MM.1S (cell line): ENCODE measurements around the gene LMAN2L.

Experiments
- DNase-seq: peaks from one replicate; pipeline ENCODE4 v3.0.0-alpha.2; 2015
- H2AFZ ChIP-seq: fragments of 300-600 bp; sonication (generic); 2 replicates; pipeline ENCODE4 v1.6.0; 2016; ENCODE audit warnings: antibody characterized with exemption, low read length
- H3F3A ChIP-seq: fragments of 300-600 bp; sonication (generic); 2 replicates; pipeline ENCODE4 v1.6.1; 2016; ENCODE audit warnings: mild to moderate bottlenecking, antibody characterized with exemption, low read length, moderate library complexity, mixed read lengths; ENCODE audit not compliant: insufficient read depth
- H3K27ac ChIP-seq: fragments of 300-600 bp; sonication (generic); 2 replicates; pipeline ENCODE4 v1.5.1; 2016; ENCODE audit warnings: mild to moderate bottlenecking, low read length
- H3K27me3 ChIP-seq: fragments of 300-600 bp; sonication (generic); replicated peaks from 2 replicates; pipeline ENCODE4 v1.6.0; 2016; ENCODE audit warnings: low read length; ENCODE audit not compliant: insufficient read depth
- H3K36me3 ChIP-seq: fragments of 300-600 bp; sonication (generic); replicated peaks from 2 replicates; pipeline ENCODE4 v1.6.1; 2016; ENCODE audit warnings: mild to moderate bottlenecking, low read length, mixed read lengths; ENCODE audit not compliant: insufficient read depth
- H3K4me1 ChIP-seq: fragments of 300-600 bp; sonication (generic); 2 replicates; pipeline ENCODE4 v1.6.1; 2016; ENCODE audit warnings: low read length, mixed read lengths
- H3K4me2 ChIP-seq: fragments of 300-600 bp; sonication (generic); 2 replicates; pipeline ENCODE4 v1.6.0; 2016; ENCODE audit warnings: low read depth, low read length
- H3K4me3 ChIP-seq: fragments of 300-600 bp; sonication (generic); 2 replicates; pipeline ENCODE4 v1.5.1; 2016; ENCODE audit warnings: low read length, mixed read lengths
- H3K79me2 ChIP-seq: fragments of 300-600 bp; sonication (generic); 2 replicates; pipeline ENCODE4 v1.6.1; 2016; ENCODE audit warnings: mixed run types, low read length, mixed read lengths
- H3K9ac ChIP-seq: fragments of 300-600 bp; sonication (generic); 2 replicates; pipeline ENCODE4 v1.6.1; 2016; ENCODE audit warnings: low read length, mixed read lengths
- H3K9me2 ChIP-seq: fragments of 300-600 bp; sonication (generic); replicated peaks from 2 replicates; pipeline ENCODE4 v1.6.1; 2016; ENCODE audit warnings: mild to moderate bottlenecking, low read length, mixed read lengths; ENCODE audit not compliant: insufficient read depth
- H3K9me3 ChIP-seq: fragments of 300-600 bp; sonication (generic); replicated peaks from 2 replicates; pipeline ENCODE4 v1.6.1; 2016; ENCODE audit warnings: mild to moderate bottlenecking, low read length, mixed read lengths; ENCODE audit not compliant: insufficient read depth
- H4K20me1 ChIP-seq: fragments of 300-600 bp; sonication (generic); 2 replicates; pipeline ENCODE4 v1.6.1; 2016; ENCODE audit warnings: mild to moderate bottlenecking, low read length, moderate library complexity, mixed read lengths; ENCODE audit not compliant: insufficient read depth
- EZH2 ChIP-seq: fragments of 300-600 bp; sonication (generic); optimal IDR thresholded peaks from 2 replicates; pipeline ENCODE3; 2017; ENCODE audit warnings: low read depth, mild to moderate bottlenecking, antibody characterized with exemption, low read length, mixed read lengths
- EZH2phosphoT487 ChIP-seq: fragments of 300-600 bp; sonication (generic); IDR thresholded peaks from 2 replicates; pipeline ENCODE4 v1.6.1; 2018; ENCODE audit warnings: antibody characterized with exemption, low read length
- TF ChIP-seq, protein P1 (sequence below): fragments of 300-600 bp; sonication (generic); IDR thresholded peaks from 2 replicates; pipeline ENCODE4 v1.5.1; 2016; ENCODE audit warnings: antibody characterized with exemption, low read length, mixed read lengths

Gene LMAN2L

DNA sequence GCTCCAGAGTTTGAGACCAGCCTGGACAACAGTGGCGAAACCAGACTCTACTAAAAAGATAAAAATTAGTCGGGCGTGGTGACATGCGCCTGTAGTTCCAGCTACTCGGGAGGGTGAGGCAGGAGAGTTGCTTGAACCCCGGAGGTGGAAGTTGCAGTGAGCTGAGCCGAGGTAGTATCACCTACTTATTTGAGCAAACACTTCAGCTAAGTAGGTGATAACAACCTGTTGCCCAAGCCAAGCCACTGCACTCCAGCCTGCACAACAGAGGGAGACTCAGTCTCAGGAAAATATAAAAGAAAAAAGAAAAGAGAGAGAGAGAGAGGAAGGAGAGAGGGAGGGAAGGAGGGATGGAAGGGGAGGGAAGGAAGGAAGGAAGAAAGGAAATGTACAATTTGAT lies 76.0 kb downstream of the LMAN2L start:
- Histone ChIP-seq H3K4me1 (no peaks in the 10 kb centered on the region), H4K20me1 (no peaks in the 10 kb centered on the region), H3K9me2 (no peaks in the 10 kb centered on the region), H3F3A (no peaks in the 10 kb centered on the region), H3K27ac (no peak overlapping the region), H2AFZ (no peak overlapping the region), H3K36me3 (no peaks in the 10 kb centered on the region), H3K27me3 (no peaks in the 10 kb centered on the region), H3K4me2 (no peak overlapping the region), H3K79me2 (no peaks in the 10 kb centered on the region), H3K4me3 (no peak overlapping the region), H3K9ac (no peak overlapping the region), H3K9me3 (no peaks in the 10 kb centered on the region)
- DNase-seq, result no peak
- TF ChIP-seq EZH2phosphoT487 (no peak), EZH2 (no peak)
- TF ChIP-seq, protein P1, sequence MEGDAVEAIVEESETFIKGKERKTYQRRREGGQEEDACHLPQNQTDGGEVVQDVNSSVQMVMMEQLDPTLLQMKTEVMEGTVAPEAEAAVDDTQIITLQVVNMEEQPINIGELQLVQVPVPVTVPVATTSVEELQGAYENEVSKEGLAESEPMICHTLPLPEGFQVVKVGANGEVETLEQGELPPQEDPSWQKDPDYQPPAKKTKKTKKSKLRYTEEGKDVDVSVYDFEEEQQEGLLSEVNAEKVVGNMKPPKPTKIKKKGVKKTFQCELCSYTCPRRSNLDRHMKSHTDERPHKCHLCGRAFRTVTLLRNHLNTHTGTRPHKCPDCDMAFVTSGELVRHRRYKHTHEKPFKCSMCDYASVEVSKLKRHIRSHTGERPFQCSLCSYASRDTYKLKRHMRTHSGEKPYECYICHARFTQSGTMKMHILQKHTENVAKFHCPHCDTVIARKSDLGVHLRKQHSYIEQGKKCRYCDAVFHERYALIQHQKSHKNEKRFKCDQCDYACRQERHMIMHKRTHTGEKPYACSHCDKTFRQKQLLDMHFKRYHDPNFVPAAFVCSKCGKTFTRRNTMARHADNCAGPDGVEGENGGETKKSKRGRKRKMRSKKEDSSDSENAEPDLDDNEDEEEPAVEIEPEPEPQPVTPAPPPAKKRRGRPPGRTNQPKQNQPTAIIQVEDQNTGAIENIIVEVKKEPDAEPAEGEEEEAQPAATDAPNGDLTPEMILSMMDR, result no peak

DNA sequence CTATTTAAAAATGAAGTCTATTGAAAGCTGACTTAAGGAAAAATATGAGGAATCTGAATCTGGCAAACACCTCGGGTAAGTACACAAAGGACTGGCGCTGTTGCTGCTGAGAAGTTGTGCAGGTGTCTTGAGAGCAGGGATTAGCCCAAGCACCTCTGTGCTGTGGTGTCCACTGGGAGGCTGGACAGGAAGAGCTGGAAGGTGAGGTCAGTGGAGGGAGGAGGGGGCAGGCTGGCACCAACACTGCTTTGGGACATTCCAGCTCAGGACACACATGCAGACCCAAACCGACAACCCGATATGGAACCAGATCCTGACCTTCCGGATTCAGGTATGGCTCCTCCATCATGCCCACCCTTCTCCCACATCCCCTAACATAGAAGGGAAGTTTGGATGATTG lies 76.7 kb downstream of the LMAN2L start:
- Histone ChIP-seq H3K9me2 (no peaks in the 10 kb centered on the region), H3K4me1 (no peaks in the 10 kb centered on the region), H3K4me2 (no peak overlapping the region), H3K9me3 (no peaks in the 10 kb centered on the region), H3K27me3 (no peaks in the 10 kb centered on the region), H3K27ac (no peak overlapping the region), H3F3A (no peaks in the 10 kb centered on the region), H3K36me3 (no peaks in the 10 kb centered on the region), H3K4me3 (no peak overlapping the region), H3K9ac (no peak overlapping the region), H4K20me1 (no peaks in the 10 kb centered on the region), H3K79me2 (no peaks in the 10 kb centered on the region), H2AFZ (no peak overlapping the region)
- TF ChIP-seq EZH2phosphoT487, result no peak
- TF ChIP-seq EZH2, result no peak
- TF ChIP-seq, protein P1, result no peak
- DNase-seq, result no peak

DNA sequence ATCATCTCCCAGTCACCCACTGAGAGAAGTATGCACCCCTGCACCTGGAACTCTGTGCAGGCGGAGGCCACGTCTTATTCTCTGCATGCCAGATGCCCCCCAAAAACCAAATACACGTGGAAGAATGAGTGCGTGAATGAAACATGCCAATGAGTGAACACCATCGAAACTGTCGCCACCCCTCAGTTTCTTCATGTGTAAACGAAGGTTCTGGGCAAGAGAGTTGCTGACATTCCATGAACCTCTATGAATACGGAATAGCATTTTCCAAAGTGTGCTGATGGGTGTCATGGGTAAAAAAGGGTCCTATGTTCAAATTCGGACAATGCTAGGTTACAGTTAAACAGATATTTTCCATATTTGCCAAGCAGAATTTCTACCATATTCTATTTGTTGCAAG lies 77.5 kb downstream of the LMAN2L start:
- Histone ChIP-seq H3K79me2 (no peaks in the 10 kb centered on the region), H3K27ac (no peak overlapping the region), H3F3A (no peaks in the 10 kb centered on the region), H3K27me3 (no peaks in the 10 kb centered on the region), H3K9me2 (no peaks in the 10 kb centered on the region), H4K20me1 (no peaks in the 10 kb centered on the region), H3K9ac (no peak overlapping the region), H3K4me1 (no peaks in the 10 kb centered on the region), H3K4me2 (no peak overlapping the region), H3K4me3 (no peak overlapping the region), H3K36me3 (no peaks in the 10 kb centered on the region), H2AFZ (no peak overlapping the region), H3K9me3 (no peaks in the 10 kb centered on the region)
- TF ChIP-seq EZH2phosphoT487 (no peak), EZH2 (no peak)
- TF ChIP-seq, protein P1, result no peak
- no peak for DNase-seq
